Mucosa of stomach (tissue), 1 donor: ENCODE data around the gene NAXE.
A peak's percentile ranks its signal among the peaks of the same experiment; 100 is the strongest.

Source experiments
- H3K27me3 ChIP-seq: one replicate; pipeline ENCODE4 v1.7.0; 2013; ENCODE audit warnings: mild to moderate bottlenecking, low read length; ENCODE audit not compliant: control insufficient read depth, insufficient read depth
- H3K36me3 ChIP-seq: one replicate; pipeline ENCODE4 v1.7.0; 2013; ENCODE audit warnings: low read length; ENCODE audit not compliant: control insufficient read depth, insufficient read depth
- H3K4me1 ChIP-seq: one replicate; pipeline ENCODE4 v1.7.0; 2013; ENCODE audit warnings: mild to moderate bottlenecking, low read length; ENCODE audit not compliant: control insufficient read depth, insufficient read depth
- H3K4me3 ChIP-seq: one replicate; pipeline ENCODE4 v1.7.0; 2013; ENCODE audit warnings: low read length
- H3K9ac ChIP-seq: one replicate; pipeline ENCODE4 v1.7.0; 2013; ENCODE audit warnings: mild to moderate bottlenecking, low read length, moderate library complexity
- H3K9me3 ChIP-seq: one replicate; pipeline ENCODE4 v1.7.0; 2013; ENCODE audit warnings: mild to moderate bottlenecking, low read length, moderate library complexity; ENCODE audit not compliant: control insufficient read depth
- donor health status: Pancreatic carcinoma.

NAXE gene

GRCh38 chr1:156591432-156592157, at the start of gene NAXE:
Gene NAXE, plus strand, starts transcription at chr1:156591776. Its CDS starts 29 bp downstream, at chr1:156591805.
- Histone ChIP-seq H3K9ac (peak within 1 kb of the TSS; percentile 97), H3K4me3 (peak within 1 kb of the TSS; percentile 84), H3K36me3 (peaks cover 10% of the 10 kb centered on the region), H3K4me1 (peaks cover 21% of the 10 kb centered on the region), H3K9me3 (no peaks in the 10 kb centered on the region), H3K27me3 (no peaks in the 10 kb centered on the region)

GRCh38 chr1:156543066-156543465, 48.5 kb upstream of the NAXE start:
- Histone ChIP-seq H3K9me3 (no peaks in the 10 kb centered on the region), H3K27me3 (no peaks in the 10 kb centered on the region), H3K4me3 (no peak overlapping the region), H3K36me3 (no peaks in the 10 kb centered on the region), H3K4me1 (no peaks in the 10 kb centered on the region), H3K9ac (no peak overlapping the region)

- H3K36me3 ChIP-seq, result no peaks in the 10 kb centered on the region
- no peaks in the 10 kb centered on the region for H3K4me1 ChIP-seq
- H3K4me3 ChIP-seq, result no peak overlapping the region
- no peak overlapping the region for H3K9ac ChIP-seq
- no peaks in the 10 kb centered on the region for H3K27me3 ChIP-seq
- H3K9me3 ChIP-seq, result no peaks in the 10 kb centered on the region
Measured at GRCh38 chr1:156544592-156545102, 46.9 kb upstream of the NAXE start.

GRCh38 chr1:156546267-156546666, 45.3 kb upstream of the NAXE start:
- no peak overlapping the region for H3K4me3 ChIP-seq
- peaks cover 3% of the 10 kb centered on the region for H3K4me1 ChIP-seq
- H3K9ac ChIP-seq, result no peak overlapping the region
- H3K36me3 ChIP-seq, result no peaks in the 10 kb centered on the region
- H3K27me3 ChIP-seq, result no peaks in the 10 kb centered on the region
- H3K9me3 ChIP-seq, result no peaks in the 10 kb centered on the region

DNA sequence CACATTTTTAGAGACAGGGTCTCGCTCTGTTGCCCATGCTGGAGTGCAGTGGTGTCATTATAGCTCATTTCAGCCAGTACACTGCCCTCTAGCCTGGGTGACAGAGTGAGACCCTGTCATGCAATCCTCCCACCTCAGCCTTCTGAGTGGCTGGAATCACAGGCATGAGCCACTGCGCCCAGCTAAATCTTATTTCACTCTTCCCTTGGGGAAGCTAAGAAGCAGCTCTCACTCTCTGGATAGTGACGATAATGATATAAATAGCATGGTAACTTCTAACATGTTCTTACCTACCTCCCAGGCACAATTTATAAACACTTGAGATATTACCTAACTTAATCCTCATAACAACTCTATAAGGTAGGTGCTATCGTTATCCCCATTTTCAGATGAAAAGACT, 44.1 kb upstream of the NAXE start:
- H3K27me3 ChIP-seq, result no peaks in the 10 kb centered on the region
- H3K4me3 ChIP-seq, result no peak overlapping the region
- no peaks in the 10 kb centered on the region for H3K36me3 ChIP-seq
- H3K9ac ChIP-seq, result no peak overlapping the region
- H3K9me3 ChIP-seq, result no peaks in the 10 kb centered on the region
- H3K4me1 ChIP-seq, result peaks cover 10% of the 10 kb centered on the region

- Histone ChIP-seq H3K9ac (no peak overlapping the region), H3K9me3 (no peaks in the 10 kb centered on the region), H3K4me3 (no peak overlapping the region), H3K4me1 (peaks cover 10% of the 10 kb centered on the region), H3K27me3 (no peaks in the 10 kb centered on the region), H3K36me3 (no peaks in the 10 kb centered on the region)
Measured at GRCh38 chr1:156547982-156548381, 43.6 kb upstream of the NAXE start.

- H3K9ac ChIP-seq, result no peak overlapping the region
- H3K9me3 ChIP-seq, result no peaks in the 10 kb centered on the region
- H3K27me3 ChIP-seq, result no peaks in the 10 kb centered on the region
- H3K36me3 ChIP-seq, result no peaks in the 10 kb centered on the region
- no peak overlapping the region for H3K4me3 ChIP-seq
- peaks cover 10% of the 10 kb centered on the region for H3K4me1 ChIP-seq
Measured at GRCh38 chr1:156549390-156549789, 42.2 kb upstream of the NAXE start.

- Histone ChIP-seq H3K9ac (no peak overlapping the region), H3K9me3 (no peaks in the 10 kb centered on the region), H3K4me1 (peaks cover 10% of the 10 kb centered on the region), H3K4me3 (no peak overlapping the region), H3K27me3 (no peaks in the 10 kb centered on the region), H3K36me3 (no peaks in the 10 kb centered on the region)
Measured at GRCh38 chr1:156549831-156550230, 41.7 kb upstream of the NAXE start.

DNA sequence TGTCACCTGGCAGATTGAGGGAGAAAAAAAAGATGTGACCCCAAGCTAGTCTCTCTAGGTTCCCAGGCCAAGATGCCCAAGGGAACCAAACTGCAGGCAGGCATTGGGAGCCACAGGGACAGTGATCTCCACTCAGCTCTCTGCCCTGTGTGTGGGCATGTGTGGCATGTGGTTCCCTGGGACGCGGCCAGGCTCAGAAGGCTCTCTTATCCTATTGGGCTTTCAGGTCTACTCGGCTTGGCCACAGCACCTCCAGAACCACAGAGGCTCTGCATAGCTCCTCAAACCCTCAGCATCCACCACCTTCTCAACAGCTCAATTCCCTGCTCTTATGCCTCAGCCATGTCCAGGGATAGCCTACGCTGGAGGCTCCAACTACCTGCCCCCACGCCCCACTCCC, 41.2 kb upstream of the NAXE start:
- H3K4me1 ChIP-seq, result peaks cover 10% of the 10 kb centered on the region
- no peaks in the 10 kb centered on the region for H3K9me3 ChIP-seq
- no peaks in the 10 kb centered on the region for H3K27me3 ChIP-seq
- no peak overlapping the region for H3K9ac ChIP-seq
- no peaks in the 10 kb centered on the region for H3K36me3 ChIP-seq
- H3K4me3 ChIP-seq, result no peak overlapping the region

DNA sequence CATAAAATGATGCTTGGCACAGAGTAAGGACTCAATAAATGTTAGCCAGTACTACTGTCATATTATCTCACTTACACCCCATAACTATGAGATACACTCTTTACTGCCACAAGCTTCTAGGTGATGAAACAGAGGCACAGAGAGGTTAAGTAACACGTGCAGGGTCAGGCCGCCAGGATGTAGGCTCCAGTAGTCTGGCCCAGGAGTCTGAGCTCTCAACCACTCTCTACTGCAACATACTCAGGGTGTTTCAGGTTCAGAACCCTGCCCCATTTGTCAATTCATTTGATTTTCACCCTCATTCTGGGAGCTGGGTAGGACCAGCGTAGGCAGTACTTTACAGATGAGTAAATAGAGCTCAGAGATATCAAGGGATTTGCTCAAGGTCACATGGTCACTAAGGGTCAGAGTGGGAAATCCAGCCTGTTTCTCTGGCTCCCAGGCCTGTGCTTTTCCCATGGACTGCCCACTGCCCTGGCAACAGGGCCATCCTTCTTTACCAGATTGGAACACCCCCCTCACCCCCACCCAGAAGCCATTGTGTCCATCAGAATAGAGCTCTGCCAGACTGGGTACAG, 40.4 kb upstream of the NAXE start:
- no peaks in the 10 kb centered on the region for H3K27me3 ChIP-seq
- H3K4me1 ChIP-seq, result peaks cover 10% of the 10 kb centered on the region
- H3K9ac ChIP-seq, result no peak overlapping the region
- H3K36me3 ChIP-seq, result no peaks in the 10 kb centered on the region
- H3K4me3 ChIP-seq, result no peak overlapping the region
- H3K9me3 ChIP-seq, result no peaks in the 10 kb centered on the region

GRCh38 chr1:156551869-156552268, 39.7 kb upstream of the NAXE start:
- H3K4me1 ChIP-seq, result peaks cover 10% of the 10 kb centered on the region
- H3K4me3 ChIP-seq, result no peak overlapping the region
- no peaks in the 10 kb centered on the region for H3K9me3 ChIP-seq
- no peak overlapping the region for H3K9ac ChIP-seq
- no peaks in the 10 kb centered on the region for H3K27me3 ChIP-seq
- H3K36me3 ChIP-seq, result no peaks in the 10 kb centered on the region

DNA sequence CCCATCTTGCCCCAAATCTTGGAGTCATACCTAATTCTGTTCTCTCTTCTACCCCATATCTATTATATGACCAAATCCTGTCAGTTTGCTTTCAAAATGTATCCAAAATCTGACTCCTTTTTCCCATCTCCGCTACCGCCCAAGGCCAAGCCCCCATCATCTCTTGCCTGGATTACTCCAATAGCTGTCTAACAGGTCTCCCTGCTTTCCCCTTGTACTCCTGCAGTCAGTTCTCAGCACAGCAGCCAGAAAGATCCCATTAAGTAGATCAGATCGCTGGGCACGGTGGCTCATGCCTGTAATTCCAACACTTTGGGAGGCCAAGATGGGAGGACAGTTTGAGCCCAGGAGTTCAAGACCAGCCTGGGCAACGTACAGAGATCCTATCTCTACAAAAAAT, 39.1 kb upstream of the NAXE start:
- Histone ChIP-seq H3K4me1 (peaks cover 10% of the 10 kb centered on the region), H3K9ac (no peak overlapping the region), H3K9me3 (no peaks in the 10 kb centered on the region)

More for the DNA sequence above, 39.1 kb upstream of the NAXE start:
- no peaks in the 10 kb centered on the region for H3K27me3 ChIP-seq
- H3K4me3 ChIP-seq, result no peak overlapping the region
- no peaks in the 10 kb centered on the region for H3K36me3 ChIP-seq
